RCC 7860 (cell line): ENCODE results near the gene FNIP2.
"Not testable (repeated sequence)": the region's sequence is repeated elsewhere in the genome, so short reads cannot be mapped to it uniquely, and the experiment has no call there.

Experiments used
- DNase-seq: peaks from one replicate; pipeline ENCODE4 v3.0.0-alpha.2; 2015; ENCODE audit warnings: low spot score
- FAIRE-seq: peaks from 2 replicates; lab custom pipeline; 2012; peaks lifted over from hg19 to GRCh38; lab: Jason Lieb, UNC

FNIP2 gene

DNA sequence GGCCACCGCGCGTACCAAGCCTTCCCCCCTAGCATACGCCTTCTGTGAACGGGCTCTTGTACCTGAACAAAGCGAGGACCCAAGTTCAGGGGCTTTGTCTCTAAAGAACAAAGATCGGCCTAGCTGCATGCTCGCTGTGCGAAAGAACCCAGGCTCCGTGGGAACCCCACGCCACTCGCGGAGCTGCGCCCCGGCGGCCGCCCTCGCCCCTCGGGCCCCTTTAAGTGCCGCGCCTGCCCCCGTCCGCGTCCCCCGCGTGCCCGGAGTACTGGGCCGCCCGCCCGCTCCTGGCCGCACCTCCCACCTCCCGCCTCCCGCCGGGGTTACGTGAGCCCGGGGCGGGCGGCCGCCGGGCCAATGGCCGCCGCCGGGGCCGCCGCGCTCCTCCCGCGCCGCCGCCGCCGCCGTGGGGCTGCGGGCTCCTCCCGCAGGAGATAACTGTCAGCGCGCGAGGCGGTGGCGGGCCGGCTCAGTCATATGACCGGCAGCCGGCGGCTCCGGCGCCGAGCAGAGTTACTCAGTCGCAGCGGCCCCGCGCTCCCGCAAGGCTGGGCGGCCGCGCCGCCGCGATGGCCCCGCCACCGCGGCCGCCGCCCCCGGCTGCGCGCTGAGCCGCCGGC is at the start of gene FNIP2:
FNIP2 (plus strand) TSS at position 472 of the 620 bp plus-strand sequence. CDS start 187 bp downstream, outside the sequence.
- DNase-seq (peak; percentile 45), FAIRE-seq (no peak)

DNA sequence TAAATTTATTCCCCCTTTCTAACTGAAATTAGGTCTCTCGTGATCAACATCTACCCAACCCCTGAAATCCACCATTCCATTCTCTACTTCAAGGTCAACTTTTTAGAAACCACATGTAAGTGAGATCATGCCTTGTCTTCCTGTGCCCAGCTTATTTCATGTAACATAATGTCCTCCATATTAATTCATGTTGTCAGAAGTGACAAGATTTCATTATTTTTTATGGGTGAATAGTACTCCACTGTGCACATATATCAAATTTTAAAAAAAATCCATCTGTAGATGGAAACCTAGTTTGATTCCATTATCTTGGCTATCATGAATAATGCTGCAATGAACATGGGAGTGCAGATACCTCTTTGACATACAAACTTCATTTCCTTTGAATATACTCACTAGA is 47.1 kb upstream of the FNIP2 start:
- FAIRE-seq: no peak
- no peak for DNase-seq

DNA sequence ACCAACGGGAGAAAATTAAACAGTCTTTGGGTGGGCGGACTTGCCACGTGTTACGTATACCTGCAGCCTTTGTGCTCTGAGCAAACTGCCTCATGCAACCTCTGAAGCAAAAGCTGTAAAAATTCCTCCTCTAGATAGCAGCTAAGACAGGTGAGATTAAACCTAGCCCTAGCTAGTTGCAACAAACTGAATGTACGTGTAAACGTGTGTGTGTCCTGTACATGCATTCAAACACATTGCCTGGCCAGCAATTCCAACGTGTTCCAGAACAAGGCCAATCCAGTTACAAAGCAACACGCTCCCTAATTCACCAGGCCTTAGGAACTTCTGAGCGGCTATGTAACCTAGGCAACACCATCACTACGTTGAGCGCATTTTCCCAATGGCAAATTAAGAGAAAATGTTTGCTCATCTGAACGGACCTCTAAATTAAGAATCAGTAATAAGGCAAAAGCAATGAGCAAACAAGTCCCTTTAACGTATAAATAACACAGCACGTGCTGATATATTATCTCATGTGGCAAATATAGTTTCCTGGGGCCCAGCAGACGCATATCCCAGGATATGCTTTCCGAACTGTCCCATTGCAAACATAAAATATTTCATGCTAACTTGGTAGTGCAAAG is 46.4 kb upstream of the FNIP2 start:
- DNase-seq (peak; percentile 13), FAIRE-seq (no peak)

DNA sequence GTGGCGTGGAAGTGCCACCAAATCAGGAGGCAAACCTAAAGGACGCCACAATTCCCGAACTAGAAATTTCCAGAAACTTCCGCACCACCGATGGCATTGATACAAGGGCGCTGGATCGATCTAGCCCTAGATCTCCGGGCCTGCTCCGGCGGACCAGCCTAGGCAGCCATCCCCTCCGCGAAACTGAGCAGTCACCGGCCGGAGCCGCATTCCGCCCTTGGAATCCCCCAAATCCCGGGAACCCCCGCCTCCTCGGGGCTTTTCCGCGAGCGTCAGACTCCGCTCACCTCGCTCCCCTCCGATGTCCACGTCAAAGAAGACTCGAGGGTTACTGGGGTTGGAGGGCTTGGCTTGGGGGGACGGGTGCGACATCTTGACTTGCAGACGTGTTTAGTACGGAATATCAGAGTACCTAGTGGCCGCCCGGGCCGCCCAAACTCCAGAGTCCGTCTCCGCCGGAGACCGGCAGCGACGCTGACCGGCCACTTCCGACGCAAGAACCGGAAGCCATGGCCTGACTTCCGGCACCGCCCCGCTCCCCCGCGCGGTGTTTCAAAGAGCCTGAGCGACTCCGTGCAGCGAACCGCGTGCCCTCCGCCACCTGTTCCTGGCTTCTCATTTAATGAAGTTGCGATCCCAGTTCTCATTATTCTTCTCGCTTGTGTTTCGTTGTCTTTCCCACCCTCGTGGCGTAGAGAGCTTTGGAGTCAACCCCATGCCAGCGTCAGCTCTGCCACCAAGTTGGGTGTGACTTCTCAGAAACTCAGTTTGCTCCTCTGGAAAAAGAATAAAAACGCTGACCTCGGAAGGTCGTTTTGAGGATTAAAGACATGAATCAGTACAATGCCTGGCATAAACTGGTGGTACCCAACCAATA is 45.7 kb upstream of the FNIP2 start, which contains the start of gene PPID:
PPID (minus strand) TSS at position 480 of the 877 bp plus-strand sequence; CDS start at position 372, 108 bp downstream.
- FAIRE-seq: no peak
- peak; percentile 49 for DNase-seq

DNA sequence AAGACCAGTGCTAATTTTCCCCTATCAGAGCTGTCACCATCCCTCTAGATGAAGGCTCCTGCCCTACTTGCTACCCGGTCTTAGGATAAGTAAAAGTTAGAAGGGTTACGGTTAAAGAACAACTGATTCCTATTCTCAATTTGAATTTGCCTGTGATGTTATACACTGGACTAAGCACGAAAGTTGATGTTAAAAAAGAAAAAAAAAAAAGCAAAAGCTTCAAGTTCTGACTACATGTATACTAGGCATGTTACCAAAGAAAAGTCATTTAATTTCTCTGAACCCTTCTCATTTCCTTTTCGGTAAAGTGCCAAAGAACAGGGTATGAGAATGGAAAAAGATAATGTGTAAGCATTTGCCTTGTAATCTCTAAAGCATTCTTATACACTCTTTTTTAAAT is 44.2 kb upstream of the FNIP2 start:
- no peak for FAIRE-seq
- DNase-seq: no peak

DNA sequence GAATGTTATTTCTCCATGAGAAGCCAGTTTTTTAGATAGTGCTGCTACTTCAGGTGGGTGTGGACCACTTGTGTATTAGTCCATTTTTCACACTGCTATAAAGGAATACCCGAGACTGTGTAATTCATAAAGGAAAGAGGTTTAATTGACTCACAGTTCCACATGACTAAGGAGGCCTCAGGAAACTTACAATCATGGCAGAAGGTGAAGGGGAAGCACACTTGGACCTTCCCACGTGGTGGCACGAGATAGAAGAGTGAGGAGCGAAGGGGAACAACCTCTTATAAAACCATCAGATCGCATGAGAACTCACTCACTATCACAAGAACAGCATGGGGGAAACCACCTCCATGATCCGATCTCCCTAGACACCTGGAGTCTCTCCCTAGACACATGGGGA is 42.2 kb upstream of the FNIP2 start:
- DNase-seq (no peak), FAIRE-seq (no peak)

DNA sequence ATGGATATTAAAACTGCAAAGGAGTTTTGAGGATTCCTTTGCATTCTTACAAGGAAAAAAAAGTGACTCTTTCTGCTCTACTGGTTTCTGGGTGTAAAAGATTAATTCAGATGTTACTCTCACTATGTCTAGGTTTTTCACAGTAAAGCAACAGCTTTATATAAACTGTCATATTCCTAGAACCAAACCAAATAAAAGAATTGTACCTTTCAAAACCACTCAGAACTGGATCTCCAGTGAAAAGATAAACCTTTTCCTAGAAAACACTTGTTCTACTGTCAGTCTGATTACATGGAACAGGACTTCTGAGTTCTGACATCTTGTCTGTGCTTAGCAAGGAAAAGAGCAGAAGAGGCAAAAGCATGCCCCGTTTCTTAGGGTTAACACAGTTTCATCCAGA is 40.6 kb upstream of the FNIP2 start:
- DNase-seq (no peak), FAIRE-seq (no peak)

DNA sequence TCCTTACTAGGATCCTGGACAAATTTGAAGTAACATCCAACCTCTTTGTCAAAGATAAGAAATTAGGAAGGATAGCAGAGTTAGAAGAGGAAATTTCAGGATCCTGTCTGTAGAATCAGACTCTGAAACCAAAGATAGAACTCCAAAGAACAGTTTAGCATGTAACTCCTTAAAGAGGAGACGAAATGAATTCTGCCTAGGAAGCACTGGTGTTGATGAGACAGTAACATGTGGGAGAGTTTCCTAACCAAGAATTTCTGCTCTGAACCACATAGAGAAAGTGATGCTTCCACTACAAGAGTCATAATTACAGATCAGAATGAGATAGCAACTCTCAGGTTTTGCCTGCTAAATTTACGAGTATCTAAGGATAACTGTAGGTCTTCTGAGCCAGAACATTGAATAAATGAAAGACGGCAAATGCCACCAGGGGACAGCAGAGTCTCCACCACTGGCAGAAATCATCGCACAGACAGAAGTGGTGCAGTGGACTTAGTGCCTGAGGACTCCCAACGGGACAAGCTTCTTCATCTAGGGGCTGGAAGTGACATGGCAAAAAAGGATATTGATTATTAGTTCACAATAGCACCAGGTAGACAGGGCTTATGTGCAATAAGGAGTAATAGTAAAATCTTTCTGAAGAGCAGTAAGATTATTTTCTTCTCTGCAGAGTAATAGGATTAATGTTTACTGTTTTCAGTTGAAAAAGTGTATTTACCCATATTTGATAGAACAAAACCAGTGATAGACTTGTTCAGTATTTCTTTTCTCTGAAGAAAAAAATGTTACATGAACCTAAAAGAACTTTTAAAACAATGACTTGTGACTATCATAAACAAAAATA is 38.9 kb upstream of the FNIP2 start:
- DNase-seq (peak; percentile 13), FAIRE-seq (no peak)

DNA sequence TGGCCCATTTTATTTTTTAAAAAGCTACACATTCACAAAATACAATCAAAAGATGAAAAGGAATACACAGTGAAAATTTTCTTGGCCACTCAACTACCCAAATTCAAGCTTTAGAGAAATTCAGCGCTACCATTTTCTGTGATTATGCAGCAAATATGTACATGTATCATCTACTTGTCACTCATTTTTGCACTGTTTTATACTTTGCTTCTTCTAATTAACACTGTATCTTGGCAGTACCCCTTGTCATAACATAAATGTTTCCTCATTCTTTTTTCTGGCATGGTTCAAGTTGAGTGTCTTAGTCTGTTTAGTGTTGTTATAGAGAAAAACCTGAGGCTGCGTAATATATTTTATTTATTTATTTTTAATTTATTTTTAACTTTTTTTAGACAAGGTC is 30.0 kb upstream of the FNIP2 start:
- no peak for FAIRE-seq
- DNase-seq: no peak

DNA sequence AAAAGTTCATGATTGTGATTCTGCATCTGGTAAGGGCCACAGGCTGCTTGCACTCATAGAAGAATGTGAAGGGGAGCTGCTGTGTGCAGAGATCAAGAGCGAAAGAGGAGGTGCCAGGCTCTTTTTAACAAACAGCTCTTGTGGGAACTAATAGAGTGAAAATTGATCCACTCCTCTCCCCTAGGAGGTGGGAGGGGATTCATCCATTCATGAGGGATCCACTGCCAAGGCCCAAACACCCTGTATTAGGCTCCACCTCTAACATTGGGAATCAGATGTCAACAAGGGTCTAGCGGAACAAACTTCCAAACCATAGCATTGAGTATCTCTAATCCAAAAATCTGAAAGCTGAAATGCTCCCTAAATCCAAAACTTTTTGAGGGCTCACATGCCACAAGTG is 29.2 kb upstream of the FNIP2 start:
- FAIRE-seq: no peak
- DNase-seq: no peak

DNA sequence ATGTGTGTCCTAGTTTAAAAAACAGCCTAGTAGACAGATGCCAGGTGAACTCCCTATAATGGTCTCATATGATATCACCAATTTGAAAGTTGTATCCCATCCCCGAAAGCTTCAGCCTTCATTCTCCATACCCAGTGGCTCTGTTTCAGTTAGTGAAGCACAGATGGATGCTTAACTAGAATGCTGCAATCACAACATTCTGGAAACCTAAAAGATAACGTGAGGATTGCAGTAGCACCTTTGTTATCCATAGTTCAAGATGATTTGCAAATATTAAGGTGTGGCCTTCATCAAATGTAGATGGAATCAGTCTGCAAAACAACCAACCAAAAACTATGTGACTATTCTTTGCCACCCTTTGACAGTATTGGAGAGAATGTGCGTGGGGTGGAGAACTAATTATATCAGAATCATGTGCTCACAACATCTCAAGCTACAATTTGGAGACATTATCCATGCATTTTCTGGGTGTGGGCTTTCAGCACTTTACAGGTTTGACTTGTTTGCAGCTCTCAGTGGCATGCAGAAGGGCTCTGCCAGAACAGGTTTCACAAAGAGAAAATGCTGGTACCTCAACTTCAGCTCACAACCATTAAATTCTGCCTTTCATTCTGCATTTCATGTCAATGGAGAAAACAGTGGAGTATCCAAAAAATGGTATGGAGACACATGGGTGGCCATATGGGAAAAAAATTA is 27.4 kb upstream of the FNIP2 start:
- DNase-seq: no peak
- FAIRE-seq: no peak

DNA sequence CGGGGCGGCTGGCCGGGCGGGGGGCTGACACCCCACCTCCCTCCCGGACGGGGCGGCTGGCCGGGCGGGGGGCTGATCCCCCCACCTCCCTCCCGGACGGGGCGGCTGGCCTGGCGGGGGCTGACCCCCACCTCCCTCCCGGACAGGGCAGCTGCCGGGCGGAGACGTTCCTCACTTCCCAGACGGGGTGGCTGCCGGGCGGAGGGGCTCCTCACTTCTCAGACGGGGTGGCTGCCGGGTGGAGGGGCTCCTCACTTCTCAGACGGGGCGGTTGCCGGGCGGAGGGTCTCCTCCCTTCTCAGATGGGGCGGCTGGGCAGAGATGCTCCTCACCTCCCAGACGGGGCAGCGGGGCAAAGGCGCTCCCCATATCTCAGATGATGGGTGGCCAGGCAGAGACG is 22.3 kb upstream of the FNIP2 start:
- not testable (repeated sequence) for DNase-seq, FAIRE-seq

DNA sequence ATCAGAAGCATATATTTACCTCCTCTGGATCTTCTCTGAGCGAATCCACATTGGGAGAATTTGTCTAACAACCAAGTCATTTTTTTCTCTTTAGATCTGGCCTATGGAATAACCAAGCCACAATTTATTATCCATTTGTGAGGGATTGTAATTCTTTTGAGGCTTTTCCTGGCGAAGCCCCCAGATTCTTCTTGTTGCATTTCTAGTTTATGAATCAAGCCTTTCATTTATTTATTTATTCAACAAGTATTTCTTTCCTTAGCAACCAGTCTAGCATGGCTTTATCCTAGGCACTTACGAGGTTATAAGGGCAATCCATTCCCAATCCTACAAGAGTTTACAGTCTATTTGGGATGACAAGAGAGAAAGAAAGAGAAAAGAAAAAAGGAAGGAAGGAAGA is 18.4 kb upstream of the FNIP2 start:
- FAIRE-seq (no peak), DNase-seq (no peak)

DNA sequence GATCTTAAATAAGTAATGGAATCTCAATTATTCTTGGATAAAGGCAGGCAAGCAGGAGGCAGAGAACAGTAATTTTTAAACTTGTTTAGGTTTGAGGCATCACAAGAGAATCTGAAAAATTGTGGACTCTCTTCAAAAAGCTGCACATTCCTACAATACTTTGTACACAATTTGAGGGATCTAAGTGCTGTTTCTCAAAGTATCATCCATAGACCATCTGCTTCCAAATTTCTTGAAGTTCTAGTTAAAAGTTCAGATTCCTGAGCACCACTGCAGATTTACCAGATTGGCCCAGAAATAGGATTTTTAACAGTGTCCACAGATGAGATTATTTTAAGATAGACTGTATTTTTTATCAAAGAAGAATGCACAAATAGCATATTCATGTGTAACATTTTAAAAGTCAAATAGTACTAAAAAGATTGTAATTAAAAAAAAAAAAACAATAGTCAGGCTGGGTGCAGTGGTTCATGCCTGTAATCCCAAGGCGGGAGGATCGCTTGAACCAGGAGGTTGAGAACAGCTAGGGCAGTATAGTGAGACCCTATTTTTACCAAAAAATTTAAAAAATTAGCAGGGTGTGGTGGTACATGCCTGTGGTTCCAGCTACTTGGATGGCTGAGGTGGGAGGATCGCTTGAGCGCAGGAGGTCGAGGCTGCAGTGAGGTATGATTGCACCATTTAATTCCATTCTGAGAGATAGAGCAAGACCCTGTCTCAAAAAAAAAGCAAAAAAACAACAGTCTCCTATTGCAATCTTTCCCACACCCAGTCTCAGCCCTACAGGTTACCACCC is 14.2 kb upstream of the FNIP2 start:
- no peak for FAIRE-seq

DNA sequence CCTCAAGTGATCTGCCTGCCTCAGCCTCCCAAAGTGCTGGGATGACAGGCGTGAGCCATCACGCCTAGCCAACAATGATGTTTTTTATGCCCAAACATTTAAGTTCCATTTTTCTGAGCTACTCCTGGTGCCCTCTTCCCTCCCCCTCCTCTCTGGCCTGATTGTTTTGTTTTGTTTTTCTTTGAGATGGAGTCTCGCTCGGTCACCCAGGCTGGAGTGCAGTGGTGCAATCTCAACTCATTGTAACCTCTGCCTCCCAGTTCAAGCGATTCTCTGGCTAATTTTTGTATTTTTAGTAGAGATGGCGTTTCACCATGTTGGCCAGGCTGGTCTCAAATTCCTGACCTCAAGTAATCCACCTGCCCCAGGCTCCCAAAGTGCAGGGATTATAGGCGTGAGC is 13.0 kb upstream of the FNIP2 start:
- FAIRE-seq, DNase-seq: not testable (repeated sequence)

More for the DNA sequence above, 14.2 kb upstream of the FNIP2 start:
- DNase-seq: no peak

DNA sequence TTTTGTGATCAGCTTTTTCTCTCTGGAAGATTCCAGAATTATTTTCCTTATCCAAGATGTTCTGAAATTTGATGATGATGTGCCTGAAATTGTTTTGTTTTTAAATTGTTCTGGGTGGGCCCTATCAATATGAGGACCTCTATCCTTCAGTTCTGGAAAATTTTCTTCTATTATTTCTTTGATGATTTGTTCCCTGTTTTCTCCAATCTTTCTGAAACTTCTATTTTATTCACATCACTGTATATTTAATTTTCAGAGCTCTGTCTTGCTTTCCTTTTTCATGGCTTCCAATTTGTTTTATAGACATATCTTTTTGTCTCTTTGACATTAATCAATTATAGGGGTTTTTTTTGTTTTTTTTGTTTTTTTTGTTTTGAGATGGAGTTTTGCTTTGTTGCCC is 12.2 kb upstream of the FNIP2 start:
- FAIRE-seq: no peak
- no peak for DNase-seq

DNA sequence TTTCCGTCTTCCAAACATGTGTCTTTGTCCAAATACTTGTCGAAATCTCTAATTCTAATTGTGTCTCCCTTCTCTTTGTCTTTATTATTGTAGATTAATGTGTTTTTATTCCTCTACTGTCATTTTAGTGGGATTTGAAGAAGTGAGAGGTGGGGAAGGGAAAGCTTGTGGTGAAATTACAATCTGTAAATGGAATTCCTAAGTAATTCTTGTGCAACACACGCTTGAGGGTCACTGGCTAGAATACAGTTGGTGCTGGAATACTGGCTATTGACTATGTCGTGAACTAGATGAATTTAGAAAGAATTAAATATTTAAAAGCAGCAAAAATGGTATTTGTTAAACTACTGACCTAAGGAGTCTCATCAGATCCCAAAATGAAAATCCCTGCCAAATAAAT is 10.7 kb upstream of the FNIP2 start:
- DNase-seq: no peak
- FAIRE-seq: no peak

DNA sequence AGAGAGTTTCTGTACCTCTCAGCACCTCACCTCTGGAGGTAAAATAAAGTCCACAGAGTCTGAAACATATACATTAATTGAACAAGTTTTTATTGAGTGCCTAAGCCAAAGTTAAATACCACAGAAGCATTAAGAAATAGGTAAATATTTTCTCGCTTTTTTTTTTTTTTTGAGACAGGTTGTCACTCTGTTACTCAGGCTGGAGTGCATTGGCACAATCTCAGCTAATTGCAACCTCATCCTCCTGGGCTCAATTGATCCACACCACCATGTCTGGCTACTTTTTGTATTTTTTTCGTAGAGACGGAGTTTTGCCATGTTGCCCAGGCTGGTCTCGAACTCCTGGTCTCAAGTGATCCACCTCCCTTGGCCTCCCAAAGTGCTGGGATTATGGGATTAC is 10.1 kb upstream of the FNIP2 start:
- DNase-seq (no peak), FAIRE-seq (no peak)

DNA sequence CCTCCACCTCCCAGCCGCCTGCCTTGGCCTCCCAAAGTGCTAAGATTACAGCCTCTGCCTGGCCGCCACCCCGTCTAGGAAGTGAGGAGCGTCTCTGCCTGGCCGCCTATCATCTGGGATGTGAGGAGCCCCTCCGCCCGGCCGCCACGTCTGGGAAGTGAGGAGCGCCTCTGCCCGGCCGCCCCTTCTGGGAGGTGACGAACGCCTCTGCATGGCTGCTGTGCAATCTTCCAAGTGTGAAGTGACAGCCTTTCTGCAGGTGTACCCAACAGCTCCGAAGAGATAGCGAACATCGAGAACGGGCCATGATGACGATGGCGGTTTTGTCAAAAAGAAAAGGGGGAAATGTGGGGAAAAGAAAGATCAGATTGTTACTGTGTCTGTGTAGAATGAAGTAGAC is 9.3 kb upstream of the FNIP2 start:
- not testable (repeated sequence) for FAIRE-seq, DNase-seq
